H1 (cell line): ENCODE measurements around the gene MCF2L.

Experiments used
- ATF3 ChIP-seq: IDR thresholded peaks from 2 replicates; pipeline ENCODE4 v1.6.1; 2011; ENCODE audit warnings: low read depth, mild to moderate bottlenecking, low read length; ENCODE audit not compliant: insufficient read depth
- EP300 ChIP-seq, 2 experiments: IDR thresholded peaks; 1 replicate in 1 of 2; 2 replicates in 1 of 2; pipeline ENCODE4 v1.6.1; 2011 to 2012; ENCODE audit warnings: low read depth in 2 of 2, low read length in 2 of 2, mild to moderate bottlenecking in 2 of 2, borderline replicate concordance in 1 of 2, inconsistent platforms in 1 of 2, moderate library complexity in 1 of 2
- EZH2 ChIP-seq: fragments of 200-600 bp; sonication (generic); IDR thresholded peaks from 2 replicates; pipeline ENCODE4 v1.7.1; 2012; ENCODE audit warnings: low read depth, mild to moderate bottlenecking, moderate library complexity, low read length, inconsistent platforms; ENCODE audit not compliant: severe bottlenecking
- KDM1A ChIP-seq: fragments of 200-600, 300-600 bp; sonication (generic); IDR thresholded peaks from 2 replicates; pipeline ENCODE4 v1.7.1; 2016; ENCODE audit warnings: mild to moderate bottlenecking, low read length, borderline replicate concordance
- POLR2AphosphoS5 ChIP-seq: IDR thresholded peaks from 2 replicates; pipeline ENCODE4 v1.6.1; 2011; ENCODE audit warnings: low read depth, low read length
- TAF1 ChIP-seq: IDR thresholded peaks from 2 replicates; pipeline ENCODE4 v1.6.1; 2011; ENCODE audit warnings: mild to moderate bottlenecking, low read depth, low read length
- TCF12 ChIP-seq: IDR thresholded peaks from 2 replicates; pipeline ENCODE4 v1.6.1; 2011; ENCODE audit warnings: low read depth, mild to moderate bottlenecking, low read length
- TF ChIP-seq, protein P1 (sequence below), 3 experiments: IDR thresholded peaks; 1 replicate in 2 of 3; 2 replicates in 1 of 3; pipeline versions ENCODE4 v1.5.1 to v1.6.1; 2011; ENCODE audit warnings: low read length in 3 of 3, mild to moderate bottlenecking in 3 of 3, inconsistent platforms in 2 of 3, low read depth in 1 of 3, moderate library complexity in 1 of 3; ENCODE audit not compliant: insufficient read depth in 1 of 3; ENCODE audit errors: control extremely low read depth in 1 of 3
- TF ChIP-seq, protein P2 (sequence below): IDR thresholded peaks from 2 replicates; pipeline ENCODE4 v1.6.1; 2011; ENCODE audit warnings: low read length, improper control_type of control experiment

- TF ChIP-seq TAF1, result no peak
- TF ChIP-seq ATF3, result no peak
- TF ChIP-seq, protein P1, sequence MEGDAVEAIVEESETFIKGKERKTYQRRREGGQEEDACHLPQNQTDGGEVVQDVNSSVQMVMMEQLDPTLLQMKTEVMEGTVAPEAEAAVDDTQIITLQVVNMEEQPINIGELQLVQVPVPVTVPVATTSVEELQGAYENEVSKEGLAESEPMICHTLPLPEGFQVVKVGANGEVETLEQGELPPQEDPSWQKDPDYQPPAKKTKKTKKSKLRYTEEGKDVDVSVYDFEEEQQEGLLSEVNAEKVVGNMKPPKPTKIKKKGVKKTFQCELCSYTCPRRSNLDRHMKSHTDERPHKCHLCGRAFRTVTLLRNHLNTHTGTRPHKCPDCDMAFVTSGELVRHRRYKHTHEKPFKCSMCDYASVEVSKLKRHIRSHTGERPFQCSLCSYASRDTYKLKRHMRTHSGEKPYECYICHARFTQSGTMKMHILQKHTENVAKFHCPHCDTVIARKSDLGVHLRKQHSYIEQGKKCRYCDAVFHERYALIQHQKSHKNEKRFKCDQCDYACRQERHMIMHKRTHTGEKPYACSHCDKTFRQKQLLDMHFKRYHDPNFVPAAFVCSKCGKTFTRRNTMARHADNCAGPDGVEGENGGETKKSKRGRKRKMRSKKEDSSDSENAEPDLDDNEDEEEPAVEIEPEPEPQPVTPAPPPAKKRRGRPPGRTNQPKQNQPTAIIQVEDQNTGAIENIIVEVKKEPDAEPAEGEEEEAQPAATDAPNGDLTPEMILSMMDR (IDR thresholded peaks at IDR 0.05; ENCODE audit: control extremely low read depth in 1 of 3, insufficient read depth in 1 of 3, low read depth in 1 of 3, low read length in 3 of 3), result no peak
- TF ChIP-seq TCF12, result no peak
- TF ChIP-seq POLR2AphosphoS5, result no peak
- TF ChIP-seq EP300 (IDR thresholded peaks at IDR 0.05; ENCODE audit: borderline replicate concordance in 1 of 2, low read depth in 2 of 2, low read length in 2 of 2), result no peak
- no peak for TF ChIP-seq EZH2
- TF ChIP-seq, protein P2, sequence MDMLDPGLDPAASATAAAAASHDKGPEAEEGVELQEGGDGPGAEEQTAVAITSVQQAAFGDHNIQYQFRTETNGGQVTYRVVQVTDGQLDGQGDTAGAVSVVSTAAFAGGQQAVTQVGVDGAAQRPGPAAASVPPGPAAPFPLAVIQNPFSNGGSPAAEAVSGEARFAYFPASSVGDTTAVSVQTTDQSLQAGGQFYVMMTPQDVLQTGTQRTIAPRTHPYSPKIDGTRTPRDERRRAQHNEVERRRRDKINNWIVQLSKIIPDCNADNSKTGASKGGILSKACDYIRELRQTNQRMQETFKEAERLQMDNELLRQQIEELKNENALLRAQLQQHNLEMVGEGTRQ, result no peak
- no peak for TF ChIP-seq KDM1A
Observed at GRCh38 chr13:113077953-113078901, 109.2 kb downstream of the MCF2L start.
